Liver (tissue), 9 donors: ENCODE measurements around the gene RPA3. TPM values are rescaled to one million over a fixed set of nuclear protein-coding genes. Genes with fewer than 3 reads are reported as not detected.

Source experiments
- DNase-seq: peaks from one replicate; pipeline ENCODE4 v3.0.0-alpha.2; 2017; ENCODE audit warnings: low spot score
- H3K27ac ChIP-seq, 2 donors: one replicate each; pipeline ENCODE4 v1.7.0; 2013; ENCODE audit warnings: inconsistent platforms in 2 of 2, low read length in 2 of 2, control low read depth in 1 of 2, low read depth in 1 of 2, mild to moderate bottlenecking in 1 of 2
- H3K27me3 ChIP-seq, 4 donors: one replicate each; pipeline versions ENCODE4 v1.6.1 to v1.7.0; 2013; ENCODE audit warnings: low read length in 3 of 4, inconsistent platforms in 1 of 4, mild to moderate bottlenecking in 1 of 4, moderate library complexity in 1 of 4; ENCODE audit not compliant: control insufficient read depth in 4 of 4, insufficient read depth in 4 of 4
- H3K36me3 ChIP-seq, 4 donors: one replicate each; pipeline versions ENCODE4 v1.6.1 to v1.7.0; 2013; ENCODE audit warnings: low read length in 3 of 4, mild to moderate bottlenecking in 3 of 4, low read depth in 1 of 4, moderate library complexity in 1 of 4; ENCODE audit not compliant: control insufficient read depth in 4 of 4, insufficient read depth in 3 of 4
- H3K4me1 ChIP-seq, 4 donors: one replicate each; pipeline versions ENCODE4 v1.6.1 to v1.7.0; 2013; ENCODE audit warnings: low read length in 3 of 4, mild to moderate bottlenecking in 3 of 4, moderate library complexity in 1 of 4; ENCODE audit not compliant: control insufficient read depth in 4 of 4, insufficient read depth in 4 of 4
- H3K4me3 ChIP-seq, 3 donors: one replicate each; pipeline versions ENCODE4 v1.6.1 to v1.7.0; 2013; ENCODE audit warnings: low read length in 3 of 3, control low read depth in 1 of 3, low read depth in 1 of 3, mild to moderate bottlenecking in 1 of 3
- H3K9ac ChIP-seq, 2 donors: one replicate each; pipeline ENCODE4 v1.7.0; 2013; ENCODE audit warnings: low read length in 2 of 2, mild to moderate bottlenecking in 2 of 2, moderate library complexity in 2 of 2, control low read depth in 1 of 2, low read depth in 1 of 2
- H3K9me3 ChIP-seq, 4 donors: one replicate each; pipeline versions ENCODE4 v1.6.1 to v1.7.0; 2013; ENCODE audit warnings: low read length in 3 of 4; ENCODE audit not compliant: control insufficient read depth in 4 of 4
- ATF3 ChIP-seq: IDR thresholded peaks from 2 replicates; pipeline ENCODE4 v1.6.1; 2016; ENCODE audit warnings: antibody characterized with exemption
- CTCF ChIP-seq: fragments of 150-350 bp; IDR thresholded peaks from 2 replicates; pipeline ENCODE4 v1.5.1; 2017; ENCODE audit warnings: improper control_type of control experiment, low read depth, low read length; ENCODE audit not compliant: missing input control
- EGR1 ChIP-seq, 2 donors: IDR thresholded peaks; 2 replicates each; pipeline ENCODE4 v1.6.1; 2016 to 2018; ENCODE audit warnings: antibody characterized with exemption in 2 of 2, low read depth in 2 of 2
- FOXA1 ChIP-seq: IDR thresholded peaks from 2 replicates; pipeline ENCODE4 v1.6.1; 2016; ENCODE audit warnings: antibody characterized with exemption
- FOXA2 ChIP-seq: IDR thresholded peaks from 2 replicates; pipeline ENCODE4 v1.6.1; 2016; ENCODE audit warnings: antibody characterized with exemption
- HNF4A ChIP-seq, 2 donors: conservative IDR thresholded peaks; 2 replicates each; pipeline ENCODE4 v1.6.1; 2016; ENCODE audit warnings: antibody characterized with exemption in 2 of 2, mild to moderate bottlenecking in 2 of 2
- HNF4G ChIP-seq: IDR thresholded peaks from 2 replicates; pipeline ENCODE4 v1.6.1; 2016; ENCODE audit warnings: antibody characterized with exemption
- JUND ChIP-seq, 2 donors: IDR thresholded peaks; 2 replicates each; pipeline ENCODE4 v1.6.1; 2016; ENCODE audit warnings: antibody characterized with exemption in 2 of 2
- MAX ChIP-seq: IDR thresholded peaks from 2 replicates; pipeline ENCODE4 v1.6.1; 2016; ENCODE audit warnings: antibody characterized with exemption
- NR2F2 ChIP-seq: IDR thresholded peaks from 2 replicates; pipeline ENCODE4 v1.6.1; 2016; ENCODE audit warnings: antibody characterized with exemption
- RAD21 ChIP-seq, 2 donors: IDR thresholded peaks; 2 replicates each; pipeline ENCODE4 v1.6.1; 2016; ENCODE audit warnings: antibody characterized with exemption in 2 of 2, mild to moderate bottlenecking in 2 of 2
- REST ChIP-seq: IDR thresholded peaks from 2 replicates; pipeline ENCODE4 v1.6.1; 2016; ENCODE audit warnings: antibody characterized with exemption, mild to moderate bottlenecking
- RXRA ChIP-seq, 2 donors: IDR thresholded peaks; 2 replicates each; pipeline ENCODE4 v1.6.1; 2017 to 2018; ENCODE audit warnings: antibody characterized with exemption in 2 of 2, mild to moderate bottlenecking in 1 of 2
- SP1 ChIP-seq: IDR thresholded peaks from 2 replicates; pipeline ENCODE4 v1.6.1; 2018; ENCODE audit warnings: antibody characterized with exemption, mild to moderate bottlenecking
- TAF1 ChIP-seq: conservative IDR thresholded peaks from 2 replicates; pipeline ENCODE4 v1.6.1; 2016; ENCODE audit warnings: antibody characterized with exemption, mild to moderate bottlenecking
- ZBTB33 ChIP-seq: IDR thresholded peaks from 2 replicates; pipeline ENCODE4 v1.6.1; 2016; ENCODE audit warnings: antibody characterized with exemption
- WGBS: extraction: QIAGEN DNeasy Blood & Tissue Kit; methylation state at CpG from one replicate; pipeline ENCODE4 v1.1.7; 2013; 5-methylcytosine and 5-hydroxymethylcytosine counted together
- polyA plus RNA-seq, 2 donors: library from polyadenylated mRNA; stranded (reverse) in 1 of 2; unstranded in 1 of 2; fragments of 200-250 nt in 1 of 2; fragments of >200 nt in 1 of 2; fragmentation: Nextera tagmentation in 1 of 2; extraction: Ambion mirVana in 1 of 2; gene quantifications; one replicate each; pipeline versions ENCODE4 v1.2.1 to v1.2.3, GENCODE V29; 2013 to 2015
- total RNA-seq, 2 donors: library from RNA; depleted of rRNA; stranded (reverse); fragments of >200 nt; gene quantifications; one replicate each; pipeline ENCODE4 v1.2.3, GENCODE V29; 2014
- donor health status: healthy.
- donor health status: healthy.
- donor health status: healthy.
- donor health status: healthy.
- donor health status: healthy.

Gene RPA3
- total and polyA plus RNA-seq, 4 donors = 13.0 to 53.1 (median 18.6) TPM

- TF ChIP-seq EGR1 (IDR thresholded peaks at IDR 0.05; ENCODE audit: low read depth in 2 of 2) = no peak
These were observed 13.5 kb downstream of the RPA3 start (continued) for GRCh38 chr7:7704867-7705266.

GRCh38 chr7:7703427-7703826 is 15.0 kb downstream of the RPA3 start:
- no peak for DNase-seq
- no peaks in the 10 kb centered on the region for H3K36me3 ChIP-seq
- no peak overlapping the region for H3K9ac ChIP-seq
- no peak overlapping the region for H3K4me3 ChIP-seq
- no peaks in the 10 kb centered on the region for H3K27me3 ChIP-seq
- peaks cover 0 to 7% (median 0%) of the 10 kb centered on the region in 4 donors for H3K4me1 ChIP-seq
- H3K27ac ChIP-seq = no peak overlapping the region
- no peaks in the 10 kb centered on the region for H3K9me3 ChIP-seq
- TF ChIP-seq EGR1 (IDR thresholded peaks at IDR 0.05; ENCODE audit: low read depth in 2 of 2) (no peak), HNF4A (conservative IDR thresholded peaks at IDR 0.05) (peak; percentile 37 to 59)
- whole genome bisulfite sequencing = 88% methylated on average over 7 of the region's 7 CpGs

GRCh38 chr7:7702826-7703225 is 15.6 kb downstream of the RPA3 start:
- peaks cover 0 to 7% (median 0%) of the 10 kb centered on the region in 4 donors for H3K4me1 ChIP-seq

More at GRCh38 chr7:7702826-7703225, 15.6 kb downstream of the RPA3 start:
- WGBS = 77% methylated on average over 4 of the region's 4 CpGs
- Histone ChIP-seq H3K9me3 (no peaks in the 10 kb centered on the region), H3K36me3 (no peaks in the 10 kb centered on the region), H3K27me3 (no peaks in the 10 kb centered on the region), H3K9ac (no peak overlapping the region), H3K4me3 (no peak overlapping the region), H3K27ac (no peak overlapping the region)
- TF ChIP-seq HNF4A (conservative IDR thresholded peaks at IDR 0.05) (no peak), CTCF (no peak), FOXA1 (no peak), ATF3 (no peak), HNF4G (no peak), NR2F2 (no peak), RXRA (IDR thresholded peaks at IDR 0.05) (no peak), JUND (IDR thresholded peaks at IDR 0.05) (no peak), FOXA2 (no peak), ZBTB33 (no peak), TAF1 (no peak), SP1 (no peak), EGR1 (IDR thresholded peaks at IDR 0.05; ENCODE audit: low read depth in 2 of 2) (no peak), MAX (no peak), REST (no peak), RAD21 (IDR thresholded peaks at IDR 0.05) (no peak)
- no peak for DNase-seq
